Esophagus squamous epithelium (tissue), 5 donors: ENCODE data around the gene SPATA31D1. TPM values are rescaled to one million over a fixed set of nuclear protein-coding genes. Genes with fewer than 3 reads are reported as not detected.

Experiments used
- DNase-seq: peaks from one replicate; lab custom pipeline; 2025; lab: John Stamatoyannopoulos, UW
- H3K27ac ChIP-seq, 4 donors: fragments of 200-600 bp; sonication (generic); one replicate each; pipeline ENCODE4 v1.5.1; 2016 to 2019; ENCODE audit warnings: mild to moderate bottlenecking in 1 of 4
- H3K27me3 ChIP-seq, 4 donors: fragments of 200-600 bp; sonication (generic); 1 replicate in 3 of 4; 2 replicates in 1 of 4; pipeline versions ENCODE4 v1.5.1 to v1.6.0; 2017 to 2021; ENCODE audit warnings: antibody characterized with exemption in 1 of 4
- H3K36me3 ChIP-seq, 3 donors: fragments of 200-600 bp; sonication (generic); one replicate each; pipeline ENCODE4 v1.5.1; 2016 to 2019
- H3K4me1 ChIP-seq, 3 donors: fragments of 200-600 bp; sonication (generic); one replicate each; pipeline ENCODE4 v1.5.1; 2017 to 2019
- H3K4me3 ChIP-seq, 4 donors: fragments of 200-600 bp; sonication (generic); 1 replicate in 3 of 4; 2 replicates in 1 of 4; pipeline ENCODE4 v1.5.1; 2016 to 2019; ENCODE audit warnings: mild to moderate bottlenecking in 2 of 4, moderate library complexity in 1 of 4
- H3K9me3 ChIP-seq, 3 donors: fragments of 200-600 bp; sonication (generic); one replicate each; pipeline ENCODE4 v1.5.1; 2016 to 2019
- POLR2A ChIP-seq, 4 donors: fragments of 450-650 bp; IDR thresholded peaks; one replicate each; pipeline ENCODE4 v1.6.1; 2017; ENCODE audit warnings: antibody characterized with exemption in 4 of 4, mild to moderate bottlenecking in 4 of 4, moderate library complexity in 3 of 4
- WGBS, 2 donors: methylation state at CpG; one replicate each; pipeline ENCODE4 v1.1.5; 2018; 5-methylcytosine and 5-hydroxymethylcytosine counted together
- intact Hi-C: fragments of 100-400 bp; cut with DNase I; formaldehyde crosslinking; loops from one replicate; pipeline ENCODE4 v1.15.0; 2022
- total RNA-seq, 4 donors: library from RNA; depleted of rRNA; stranded (reverse); fragments of >200 nt; gene quantifications; one replicate each; pipeline ENCODE4 v1.1.0, GENCODE V29; 2016
- TF ChIP-seq, protein P1 (sequence below), 6 experiments: fragments of 450-650 bp in 4 of 6; fragments of 200-600 bp in 2 of 6; sonication (generic) in 2 of 6; IDR thresholded peaks; one replicate each; pipeline ENCODE4 v1.5.1; 2016 to 2019; ENCODE audit warnings: antibody characterized with exemption in 6 of 6, mild to moderate bottlenecking in 4 of 6, moderate library complexity in 4 of 6
- donor health status: DM: yes; HTN: yes; CAD: no.

SPATA31D1 gene
- total RNA-seq, 4 donors from 2014 or later: not detected

- Histone ChIP-seq H3K36me3 (no peaks in the 10 kb centered on the region), H3K27ac (no peak overlapping the region), H3K4me3 (no peak overlapping the region), H3K27me3 (no peaks in the 10 kb centered on the region), H3K4me1 (no peaks in the 10 kb centered on the region), H3K9me3 (no peaks in the 10 kb centered on the region)
- WGBS, 2 donors: 80 to 100% methylated on average over 1 of the region's 1 CpG
- intact Hi-C loops: no loop called here
- DNase-seq: no peak
- TF ChIP-seq POLR2A (IDR thresholded peaks at IDR 0.05): no peak
- TF ChIP-seq, protein P1, sequence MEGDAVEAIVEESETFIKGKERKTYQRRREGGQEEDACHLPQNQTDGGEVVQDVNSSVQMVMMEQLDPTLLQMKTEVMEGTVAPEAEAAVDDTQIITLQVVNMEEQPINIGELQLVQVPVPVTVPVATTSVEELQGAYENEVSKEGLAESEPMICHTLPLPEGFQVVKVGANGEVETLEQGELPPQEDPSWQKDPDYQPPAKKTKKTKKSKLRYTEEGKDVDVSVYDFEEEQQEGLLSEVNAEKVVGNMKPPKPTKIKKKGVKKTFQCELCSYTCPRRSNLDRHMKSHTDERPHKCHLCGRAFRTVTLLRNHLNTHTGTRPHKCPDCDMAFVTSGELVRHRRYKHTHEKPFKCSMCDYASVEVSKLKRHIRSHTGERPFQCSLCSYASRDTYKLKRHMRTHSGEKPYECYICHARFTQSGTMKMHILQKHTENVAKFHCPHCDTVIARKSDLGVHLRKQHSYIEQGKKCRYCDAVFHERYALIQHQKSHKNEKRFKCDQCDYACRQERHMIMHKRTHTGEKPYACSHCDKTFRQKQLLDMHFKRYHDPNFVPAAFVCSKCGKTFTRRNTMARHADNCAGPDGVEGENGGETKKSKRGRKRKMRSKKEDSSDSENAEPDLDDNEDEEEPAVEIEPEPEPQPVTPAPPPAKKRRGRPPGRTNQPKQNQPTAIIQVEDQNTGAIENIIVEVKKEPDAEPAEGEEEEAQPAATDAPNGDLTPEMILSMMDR (IDR thresholded peaks at IDR 0.05): no peak
Observed at GRCh38 chr9:81989700-81990099, 1.1 kb downstream of the SPATA31D1 start.

DNA sequence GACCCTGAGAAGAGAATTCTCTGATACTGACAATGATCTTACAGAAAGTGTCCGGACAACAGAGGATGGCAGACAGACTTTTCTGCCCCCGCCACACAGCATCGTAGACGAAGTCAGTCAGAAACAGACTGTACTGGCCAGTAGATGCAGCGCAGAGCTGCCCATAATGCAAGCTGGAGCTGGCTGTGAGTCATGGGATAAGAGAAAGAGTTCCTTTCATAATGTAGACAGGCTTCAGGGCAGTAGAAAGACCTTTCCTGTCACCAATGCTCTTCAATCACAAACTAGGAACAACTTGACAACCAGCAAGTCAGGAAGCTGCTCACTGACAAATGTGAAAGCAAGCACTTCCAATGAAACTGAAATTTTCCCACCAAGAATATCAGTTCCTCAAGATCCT is 5.1 kb downstream of the SPATA31D1 start:
- Histone ChIP-seq H3K36me3 (no peaks in the 10 kb centered on the region), H3K27me3 (no peaks in the 10 kb centered on the region), H3K4me3 (no peak overlapping the region), H3K27ac (no peak overlapping the region), H3K4me1 (no peaks in the 10 kb centered on the region), H3K9me3 (no peaks in the 10 kb centered on the region)
- intact Hi-C loops: no loop called here
- TF ChIP-seq POLR2A (IDR thresholded peaks at IDR 0.05): no peak
- TF ChIP-seq, protein P1 (IDR thresholded peaks at IDR 0.05): no peak
- WGBS, 2 donors: 87 to 89% methylated on average over 5 of the region's 5 CpGs
- DNase-seq: no peak

GRCh38 chr9:81999806-82000205 is 11.2 kb downstream of the SPATA31D1 start:
- Histone ChIP-seq H3K27ac (no peak overlapping the region), H3K9me3 (no peaks in the 10 kb centered on the region), H3K4me1 (peaks cover 0 to 4% (median 0%) of the 10 kb centered on the region in 3 donors), H3K27me3 (no peaks in the 10 kb centered on the region), H3K36me3 (no peaks in the 10 kb centered on the region), H3K4me3 (no peak overlapping the region)
- intact Hi-C loops: no loop called here
- TF ChIP-seq, protein P1 (IDR thresholded peaks at IDR 0.05): no peak
- no peak for TF ChIP-seq POLR2A (IDR thresholded peaks at IDR 0.05)
- DNase-seq: no peak

DNA sequence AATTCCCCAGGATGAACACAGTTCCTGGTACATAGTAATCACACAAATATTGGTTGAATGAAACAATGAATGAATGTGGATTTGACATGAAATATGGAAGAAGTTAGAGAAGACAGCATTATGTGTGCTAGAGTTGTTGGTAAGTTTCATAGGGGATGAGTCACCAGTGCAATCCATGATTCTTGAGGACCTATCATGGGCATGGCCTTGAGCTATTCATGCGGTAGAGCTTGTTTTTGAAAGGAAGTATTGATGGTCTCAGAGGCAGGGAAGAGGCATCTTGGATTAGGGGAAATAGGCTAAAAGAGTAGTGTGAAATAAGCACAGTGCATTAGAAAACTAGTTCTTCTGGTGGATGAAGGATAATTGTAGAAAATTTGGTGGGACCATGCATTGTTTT is 22.1 kb downstream of the SPATA31D1 start:
- Histone ChIP-seq H3K9me3 (peaks cover 0 to 7% (median 0%) of the 10 kb centered on the region in 3 donors), H3K4me1 (no peaks in the 10 kb centered on the region), H3K27me3 (no peaks in the 10 kb centered on the region), H3K36me3 (no peaks in the 10 kb centered on the region), H3K4me3 (no peak overlapping the region), H3K27ac (no peak overlapping the region)
- TF ChIP-seq POLR2A (IDR thresholded peaks at IDR 0.05): no peak
- TF ChIP-seq, protein P1 (IDR thresholded peaks at IDR 0.05): no peak
- no peak for DNase-seq
- 69 to 70% methylated on average over 1 of the region's 1 CpG for WGBS, 2 donors
- intact Hi-C loops: no loop called here

DNA sequence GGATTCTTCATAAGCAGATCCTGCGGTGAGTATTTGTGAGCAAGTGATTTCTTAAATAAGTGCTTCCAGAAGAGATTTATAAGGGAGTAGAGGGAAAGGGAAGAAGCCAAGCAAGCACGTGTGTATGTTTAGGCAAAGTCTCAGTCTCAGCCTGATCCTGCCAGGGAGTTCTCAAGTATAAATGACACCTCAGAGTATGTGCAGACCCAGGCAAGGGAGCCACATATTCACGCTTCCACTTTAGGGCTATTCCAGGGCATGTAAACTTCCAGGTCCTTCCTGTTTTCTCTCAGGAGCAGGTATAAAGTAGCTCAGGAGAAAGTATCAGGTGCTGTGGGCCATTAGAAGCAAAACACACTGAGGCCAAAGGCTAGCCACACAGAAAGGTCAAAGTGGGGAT is 22.6 kb downstream of the SPATA31D1 start:
- no peak overlapping the region for H3K4me3 ChIP-seq
- no peaks in the 10 kb centered on the region for H3K4me1 ChIP-seq
- H3K27me3 ChIP-seq: no peaks in the 10 kb centered on the region
- no peak for DNase-seq
- H3K36me3 ChIP-seq: no peaks in the 10 kb centered on the region
- WGBS, 2 donors: 79 to 80% methylated on average over 3 of the region's 3 CpGs
- peaks cover 0 to 7% (median 0%) of the 10 kb centered on the region in 3 donors for H3K9me3 ChIP-seq
- intact Hi-C loops: no loop called here
- TF ChIP-seq, protein P1 (IDR thresholded peaks at IDR 0.05): no peak
- TF ChIP-seq POLR2A (IDR thresholded peaks at IDR 0.05): no peak
- no peak overlapping the region for H3K27ac ChIP-seq
